Panc1 (cell line): ENCODE data around the gene NKAIN2. TPM values are rescaled to one million over a fixed set of nuclear protein-coding genes. Genes with fewer than 3 reads are reported as not detected.
A peak's percentile ranks its signal among the peaks of the same experiment; 100 is the strongest.

ENCODE experiments used
- ATAC-seq: fragments of 200-7000 bp; cut with Tn5 transposase; 2 replicates; pipeline ENCODE4 v1.9.1; 2020; ENCODE audit warnings: mild to moderate bottlenecking, moderate library complexity
- BruUV-seq: library from RNA; stranded (reverse); fragments of 400-500 nt; replicated peaks from 2 replicates; lab custom pipeline; 2021; lab: Mats Ljungman, UMichigan
- CTCF ChIA-PET: fragments of 300-600 bp; sonication (Branson Sonifier 250); formaldehyde crosslinking; loops from one replicate; lab custom pipeline; 2022; ENCODE audit warnings: antibody characterized with exemption; lab: Charles Lee
- POLR2A ChIA-PET: fragments of 300-600 bp; sonication (Branson Sonifier 250); formaldehyde crosslinking; loops from one replicate; lab custom pipeline; 2022; ENCODE audit warnings: antibody characterized with exemption; lab: Charles Lee
- DNase-seq: peaks from one replicate; pipeline ENCODE4 v3.0.0-alpha.2; 2010; ENCODE audit warnings: low read depth, low spot score
- H3K27ac ChIP-seq: 2 replicates; pipeline ENCODE4 v1.5.1; 2011; ENCODE audit warnings: mild to moderate bottlenecking, low read length, inconsistent platforms
- H3K27me3 ChIP-seq: fragments of 200-500 bp; sonication (Bioruptor generic); 2 replicates; pipeline ENCODE4 v1.6.0; 2014; ENCODE audit warnings: low read length, inconsistent platforms; ENCODE audit not compliant: control insufficient read depth, insufficient read depth
- H3K36me3 ChIP-seq: fragments of 200-500 bp; sonication (Bioruptor generic); 2 replicates; pipeline ENCODE4 v1.5.1; 2014; ENCODE audit warnings: inconsistent platforms, mild to moderate bottlenecking, low read length, moderate library complexity; ENCODE audit not compliant: control insufficient read depth, insufficient read depth
- H3K4me1 ChIP-seq: 2 replicates; pipeline ENCODE4 v1.5.1; 2011; ENCODE audit warnings: inconsistent platforms, mild to moderate bottlenecking, low read length, moderate library complexity; ENCODE audit not compliant: control insufficient read depth, insufficient read depth
- H3K4me3 ChIP-seq, 2 experiments: 2 replicates each; pipeline ENCODE4 v1.5.1; 2011 to 2012; ENCODE audit warnings: low read depth in 2 of 2, low read length in 2 of 2, mild to moderate bottlenecking in 2 of 2, inconsistent platforms in 1 of 2, moderate library complexity in 1 of 2
- H3K9me3 ChIP-seq: fragments of 200-500 bp; sonication (Bioruptor generic); 2 replicates; pipeline ENCODE4 v1.5.1; 2014; ENCODE audit warnings: low read depth, mild to moderate bottlenecking, inconsistent platforms, low read length, moderate library complexity; ENCODE audit not compliant: control insufficient read depth, insufficient read depth
- POLR2AphosphoS5 ChIP-seq: IDR thresholded peaks from 2 replicates; pipeline ENCODE4 v1.6.1; 2012; ENCODE audit warnings: mild to moderate bottlenecking, low read depth, low read length, moderate library complexity
- SIN3A ChIP-seq: IDR thresholded peaks from 2 replicates; pipeline ENCODE4 v1.6.1; 2012; ENCODE audit warnings: low read depth, mild to moderate bottlenecking, low read length, moderate library complexity, borderline replicate concordance; ENCODE audit not compliant: insufficient read depth
- TCF7L2 ChIP-seq: IDR thresholded peaks from 2 replicates; pipeline ENCODE4 v1.6.1; 2011; ENCODE audit warnings: mild to moderate bottlenecking, low read depth, low read length, inconsistent platforms
- in situ Hi-C: cut with HindIII; loops from 2 replicates; pipeline ENCODE4 v1.10.0; 2016; ENCODE audit warnings: low sequenced_read_pairs, low pct_unique_long_range_greater_than_20kb
- intact Hi-C: fragments of 100-400 bp; cut with micrococcal nuclease; formaldehyde crosslinking; loops from one replicate; pipeline ENCODE4 v1.10.0; 2022; ENCODE audit not compliant: unreplicated experiment
- total RNA-seq: library from RNA; stranded (reverse); gene quantifications from one replicate; pipeline ENCODE4 v1.2.1, GENCODE V29; 2021; ENCODE audit not compliant: unreplicated experiment
- TF ChIP-seq, protein P1 (sequence below): fragments of 450-650 bp; IDR thresholded peaks from 2 replicates; pipeline ENCODE4 v1.5.1; 2017; ENCODE audit warnings: mild to moderate bottlenecking
- TF ChIP-seq, protein P2 (sequence below), 2 experiments: IDR thresholded peaks; 2 replicates each; pipeline ENCODE4 v1.6.1; 2011 to 2012; ENCODE audit warnings: low read depth in 2 of 2, control low read depth in 1 of 2, low read length in 1 of 2, mild to moderate bottlenecking in 1 of 2, moderate library complexity in 1 of 2; ENCODE audit not compliant: insufficient read depth in 1 of 2

Gene NKAIN2
- total RNA-seq, 1 experiment from 2014 or later: 2.6 TPM

DNA sequence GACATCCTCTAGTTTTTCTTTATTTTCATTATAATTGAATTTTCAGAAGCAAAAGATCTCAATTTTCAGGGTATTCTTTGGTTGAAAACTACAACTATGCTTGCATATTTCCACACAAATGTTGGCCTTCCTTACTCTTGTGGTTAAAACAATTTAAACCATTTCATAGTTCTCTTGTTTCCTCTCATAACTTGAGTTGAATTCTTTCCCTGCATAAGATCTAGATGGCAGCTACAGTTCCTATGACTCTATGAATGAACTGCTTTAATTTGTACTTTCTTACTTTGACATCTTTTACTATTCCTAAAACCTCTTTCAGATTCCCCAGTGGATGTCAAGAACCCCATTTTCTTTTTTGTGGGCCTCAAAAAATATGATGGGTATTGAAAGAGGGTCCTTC is 564.5 kb downstream of the NKAIN2 start:
- no peak overlapping the region for H3K4me3 ChIP-seq
- no peaks in the 10 kb centered on the region for H3K27me3 ChIP-seq
- TF ChIP-seq SIN3A: no peak
- ChIA-PET CTCF (no interaction called here), POLR2A (no interaction called here)
- in situ Hi-C loops (no loop called here), intact Hi-C loops (no loop called here)
- no peaks in the 10 kb centered on the region for H3K36me3 ChIP-seq
- H3K9me3 ChIP-seq: peaks cover 8% of the 10 kb centered on the region; the same call in 1 of the 2 replicates
- ATAC-seq: no peak
- no peak overlapping the region for H3K27ac ChIP-seq
- no TSS peak for BruUV-seq
- no peak for DNase-seq
- H3K4me1 ChIP-seq: 0 out of 2 replicates have a peak, but pooled peaks cover under 1% of the 10 kb centered on the region

DNA sequence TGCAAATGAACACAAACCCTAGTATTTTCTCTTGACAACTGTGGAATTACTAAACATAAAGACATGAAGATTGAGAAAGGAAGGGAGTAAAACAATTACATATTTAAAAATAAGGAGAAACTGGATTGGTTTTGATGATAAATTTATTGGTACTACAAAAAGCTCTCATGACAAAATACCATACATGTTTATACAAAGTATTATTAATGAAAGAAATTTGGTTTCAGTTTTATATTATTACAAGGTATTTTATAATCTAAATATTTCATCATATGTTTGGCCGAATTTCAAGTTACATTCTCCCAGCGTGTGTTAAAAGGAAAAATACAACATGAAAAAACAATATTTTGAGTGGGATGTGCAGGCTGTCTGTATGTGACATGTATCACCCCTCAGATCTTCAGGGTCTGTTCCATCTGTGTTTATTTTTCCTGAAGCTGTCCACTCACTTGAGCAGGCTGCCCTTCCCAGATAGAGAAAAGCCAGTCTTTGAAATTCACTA is 568.4 kb downstream of the NKAIN2 start:
- TF ChIP-seq, protein P1, sequence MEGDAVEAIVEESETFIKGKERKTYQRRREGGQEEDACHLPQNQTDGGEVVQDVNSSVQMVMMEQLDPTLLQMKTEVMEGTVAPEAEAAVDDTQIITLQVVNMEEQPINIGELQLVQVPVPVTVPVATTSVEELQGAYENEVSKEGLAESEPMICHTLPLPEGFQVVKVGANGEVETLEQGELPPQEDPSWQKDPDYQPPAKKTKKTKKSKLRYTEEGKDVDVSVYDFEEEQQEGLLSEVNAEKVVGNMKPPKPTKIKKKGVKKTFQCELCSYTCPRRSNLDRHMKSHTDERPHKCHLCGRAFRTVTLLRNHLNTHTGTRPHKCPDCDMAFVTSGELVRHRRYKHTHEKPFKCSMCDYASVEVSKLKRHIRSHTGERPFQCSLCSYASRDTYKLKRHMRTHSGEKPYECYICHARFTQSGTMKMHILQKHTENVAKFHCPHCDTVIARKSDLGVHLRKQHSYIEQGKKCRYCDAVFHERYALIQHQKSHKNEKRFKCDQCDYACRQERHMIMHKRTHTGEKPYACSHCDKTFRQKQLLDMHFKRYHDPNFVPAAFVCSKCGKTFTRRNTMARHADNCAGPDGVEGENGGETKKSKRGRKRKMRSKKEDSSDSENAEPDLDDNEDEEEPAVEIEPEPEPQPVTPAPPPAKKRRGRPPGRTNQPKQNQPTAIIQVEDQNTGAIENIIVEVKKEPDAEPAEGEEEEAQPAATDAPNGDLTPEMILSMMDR: no peak
- no peak for TF ChIP-seq SIN3A
- no peak for TF ChIP-seq POLR2AphosphoS5
- TF ChIP-seq, protein P2, sequence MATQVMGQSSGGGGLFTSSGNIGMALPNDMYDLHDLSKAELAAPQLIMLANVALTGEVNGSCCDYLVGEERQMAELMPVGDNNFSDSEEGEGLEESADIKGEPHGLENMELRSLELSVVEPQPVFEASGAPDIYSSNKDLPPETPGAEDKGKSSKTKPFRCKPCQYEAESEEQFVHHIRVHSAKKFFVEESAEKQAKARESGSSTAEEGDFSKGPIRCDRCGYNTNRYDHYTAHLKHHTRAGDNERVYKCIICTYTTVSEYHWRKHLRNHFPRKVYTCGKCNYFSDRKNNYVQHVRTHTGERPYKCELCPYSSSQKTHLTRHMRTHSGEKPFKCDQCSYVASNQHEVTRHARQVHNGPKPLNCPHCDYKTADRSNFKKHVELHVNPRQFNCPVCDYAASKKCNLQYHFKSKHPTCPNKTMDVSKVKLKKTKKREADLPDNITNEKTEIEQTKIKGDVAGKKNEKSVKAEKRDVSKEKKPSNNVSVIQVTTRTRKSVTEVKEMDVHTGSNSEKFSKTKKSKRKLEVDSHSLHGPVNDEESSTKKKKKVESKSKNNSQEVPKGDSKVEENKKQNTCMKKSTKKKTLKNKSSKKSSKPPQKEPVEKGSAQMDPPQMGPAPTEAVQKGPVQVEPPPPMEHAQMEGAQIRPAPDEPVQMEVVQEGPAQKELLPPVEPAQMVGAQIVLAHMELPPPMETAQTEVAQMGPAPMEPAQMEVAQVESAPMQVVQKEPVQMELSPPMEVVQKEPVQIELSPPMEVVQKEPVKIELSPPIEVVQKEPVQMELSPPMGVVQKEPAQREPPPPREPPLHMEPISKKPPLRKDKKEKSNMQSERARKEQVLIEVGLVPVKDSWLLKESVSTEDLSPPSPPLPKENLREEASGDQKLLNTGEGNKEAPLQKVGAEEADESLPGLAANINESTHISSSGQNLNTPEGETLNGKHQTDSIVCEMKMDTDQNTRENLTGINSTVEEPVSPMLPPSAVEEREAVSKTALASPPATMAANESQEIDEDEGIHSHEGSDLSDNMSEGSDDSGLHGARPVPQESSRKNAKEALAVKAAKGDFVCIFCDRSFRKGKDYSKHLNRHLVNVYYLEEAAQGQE (IDR thresholded peaks at IDR 0.05; ENCODE audit: insufficient read depth in 1 of 2, low read depth in 2 of 2, low read length in 1 of 2): no peak
- no peak for TF ChIP-seq TCF7L2

DNA sequence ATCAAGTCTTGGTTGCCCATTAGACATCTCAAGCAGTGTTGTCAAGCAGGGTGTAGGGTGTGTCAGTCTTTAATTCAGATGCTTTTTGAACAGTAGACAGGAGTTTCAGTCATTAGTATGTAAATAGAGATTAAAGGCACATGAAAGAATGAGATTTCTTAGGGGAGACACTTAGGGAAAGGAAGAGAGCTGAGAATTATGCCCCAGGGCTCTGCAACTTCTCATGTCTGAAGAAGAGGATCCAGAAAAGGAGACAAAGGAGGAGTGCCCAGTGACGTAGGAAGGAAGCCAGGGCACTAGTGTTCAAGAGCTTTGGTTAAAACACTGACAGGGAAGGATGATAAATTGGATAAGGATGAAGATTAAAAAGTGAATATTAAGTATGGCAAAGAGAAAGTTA is 569.7 kb downstream of the NKAIN2 start:
- in situ Hi-C loops (no loop called here), intact Hi-C loops (no loop called here)
- TF ChIP-seq, protein P1: no peak
- TF ChIP-seq TCF7L2 (no peak), SIN3A (no peak), POLR2AphosphoS5 (no peak)
- TF ChIP-seq, protein P2 (IDR thresholded peaks at IDR 0.05; ENCODE audit: insufficient read depth in 1 of 2, low read depth in 2 of 2, low read length in 1 of 2): no peak
- DNase-seq (no peak), ATAC-seq (no peak)
- CTCF ChIA-PET: no interaction called here
- H3K36me3 ChIP-seq: no peaks in the 10 kb centered on the region
- no peak overlapping the region for H3K4me3 ChIP-seq
- BruUV-seq: no TSS peak
- no peak overlapping the region; the same call in 1 of the 2 replicates for H3K27ac ChIP-seq
- H3K27me3 ChIP-seq: no peaks in the 10 kb centered on the region
- 0 out of 2 replicates have a peak, but pooled peaks cover 3% of the 10 kb centered on the region for H3K4me1 ChIP-seq
- H3K9me3 ChIP-seq: no peaks in the 10 kb centered on the region
- POLR2A ChIA-PET: no interaction called here

More for the DNA sequence above, 568.4 kb downstream of the NKAIN2 start:
- in situ Hi-C loops (no loop called here), intact Hi-C loops (no loop called here)
- ChIA-PET POLR2A (interaction anchor here (0.6 kb wide), 1 partner anchor 498 kb away, joined by 3 read pairs; no protein-coding TSS in a partner anchor), CTCF (no interaction called here)
- no peaks in the 10 kb centered on the region for H3K9me3 ChIP-seq
- 0 out of 2 replicates have a peak, but pooled peaks cover 3% of the 10 kb centered on the region for H3K4me1 ChIP-seq
- H3K36me3 ChIP-seq: no peaks in the 10 kb centered on the region
- DNase-seq: no peak
- no TSS peak for BruUV-seq
- H3K27ac ChIP-seq: peak overlapping the region; percentile 25; the same call in 1 of the 2 replicates
- H3K27me3 ChIP-seq: no peaks in the 10 kb centered on the region
- ATAC-seq: no peak
- no peak overlapping the region for H3K4me3 ChIP-seq
